Spleen (tissue), 7 donors: ENCODE results near the gene OXT.

Experiments used
- POLR2A ChIP-seq, 3 donors: fragments of 450-650 bp; IDR thresholded peaks; one replicate each; pipeline ENCODE4 v1.5.1; 2017; ENCODE audit warnings: antibody characterized with exemption in 3 of 3, mild to moderate bottlenecking in 1 of 3
- POLR2AphosphoS5 ChIP-seq, 3 donors: sonication (generic); formaldehyde crosslinking; IDR thresholded peaks; one replicate each; pipeline ENCODE4 v1.5.1; 2017; ENCODE audit warnings: antibody characterized with exemption in 3 of 3
- TF ChIP-seq, protein P1 (sequence below), 11 experiments: fragments of 200-600 bp in 7 of 11; fragments of 450-650 bp in 4 of 11; sonication (generic) in 4 of 11; IDR thresholded peaks in 8 of 11; conservative IDR thresholded peaks in 3 of 11; 1 replicate in 7 of 11; 2 replicates in 4 of 11; pipeline versions ENCODE4 v1.4.0 to v1.8.0; 2016 to 2021; ENCODE audit warnings: antibody characterized with exemption in 11 of 11, inconsistent platforms in 4 of 11, mild to moderate bottlenecking in 1 of 11
- donor health status: DM: no; HTN: no; CAD: no; lungs with moderate emphysema.
- donor health status: DM: no; HTN: no; CAD: no.
- donor health status: DM: no; HTN: no; CAD: no.

DNA sequence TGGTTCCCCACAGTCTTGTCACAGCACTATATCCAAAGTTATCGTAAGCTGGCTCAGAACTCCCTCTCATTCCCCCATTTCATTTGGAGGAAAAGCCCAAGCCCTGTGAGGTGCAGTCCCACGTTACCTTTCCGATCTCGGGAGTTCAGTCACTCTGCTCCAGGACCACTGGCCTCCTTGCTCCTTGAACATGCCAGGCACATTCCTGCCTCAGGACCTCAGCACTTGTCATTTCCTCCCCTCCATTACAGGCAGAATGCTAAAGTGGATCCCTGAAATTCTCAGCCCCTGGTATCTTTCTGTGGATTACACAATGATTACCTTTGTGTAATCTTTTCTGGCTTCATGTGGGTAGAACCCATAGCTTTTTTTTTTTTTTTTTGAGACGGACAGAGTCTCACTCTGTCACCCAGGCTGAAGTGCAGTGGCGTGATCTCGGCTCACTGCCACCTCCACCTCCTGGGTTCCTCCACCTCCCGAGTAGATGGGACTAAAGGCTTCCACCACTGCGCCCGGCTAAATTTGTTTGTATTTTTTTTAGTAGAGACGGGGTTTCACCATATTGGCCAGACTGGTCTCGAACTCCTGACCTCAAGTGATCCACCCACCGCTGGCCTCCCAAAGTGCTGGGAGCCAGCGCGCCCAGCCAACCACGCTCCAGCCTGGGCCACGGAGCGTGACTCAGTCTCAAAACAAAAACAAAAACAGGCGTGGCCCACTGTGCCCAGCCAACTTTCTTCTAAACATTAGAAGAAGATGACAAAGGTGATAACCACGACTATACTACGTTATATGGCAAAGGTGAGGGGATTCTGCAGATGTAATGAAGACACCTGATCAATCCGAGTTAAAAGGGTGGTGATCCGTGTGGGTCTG lies 4.0 kb upstream of the OXT start:
- no peak for TF ChIP-seq POLR2AphosphoS5 (IDR thresholded peaks at IDR 0.05)
- TF ChIP-seq, protein P1, sequence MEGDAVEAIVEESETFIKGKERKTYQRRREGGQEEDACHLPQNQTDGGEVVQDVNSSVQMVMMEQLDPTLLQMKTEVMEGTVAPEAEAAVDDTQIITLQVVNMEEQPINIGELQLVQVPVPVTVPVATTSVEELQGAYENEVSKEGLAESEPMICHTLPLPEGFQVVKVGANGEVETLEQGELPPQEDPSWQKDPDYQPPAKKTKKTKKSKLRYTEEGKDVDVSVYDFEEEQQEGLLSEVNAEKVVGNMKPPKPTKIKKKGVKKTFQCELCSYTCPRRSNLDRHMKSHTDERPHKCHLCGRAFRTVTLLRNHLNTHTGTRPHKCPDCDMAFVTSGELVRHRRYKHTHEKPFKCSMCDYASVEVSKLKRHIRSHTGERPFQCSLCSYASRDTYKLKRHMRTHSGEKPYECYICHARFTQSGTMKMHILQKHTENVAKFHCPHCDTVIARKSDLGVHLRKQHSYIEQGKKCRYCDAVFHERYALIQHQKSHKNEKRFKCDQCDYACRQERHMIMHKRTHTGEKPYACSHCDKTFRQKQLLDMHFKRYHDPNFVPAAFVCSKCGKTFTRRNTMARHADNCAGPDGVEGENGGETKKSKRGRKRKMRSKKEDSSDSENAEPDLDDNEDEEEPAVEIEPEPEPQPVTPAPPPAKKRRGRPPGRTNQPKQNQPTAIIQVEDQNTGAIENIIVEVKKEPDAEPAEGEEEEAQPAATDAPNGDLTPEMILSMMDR (IDR thresholded peaks at IDR 0.05 in 8 of 11, conservative IDR thresholded peaks at IDR 0.05 in 3 of 11): no peak
- no peak for TF ChIP-seq POLR2A (IDR thresholded peaks at IDR 0.05)
